Spleen (tissue), 11 donors: ENCODE measurements around the gene DDX60. TPM values are rescaled to one million over a fixed set of nuclear protein-coding genes. Genes with fewer than 3 reads are reported as not detected.

Experiments
- DNase-seq: peaks from one replicate; pipeline ENCODE4 v3.0.0-alpha.2; 2020
- H3K27ac ChIP-seq, 8 donors: fragments of 200-600 bp; sonication (generic) in 7 of 8; 1 replicate in 4 of 8; 2 replicates in 4 of 8; pipeline versions ENCODE4 v1.5.0 to v1.8.0; 2016 to 2021; ENCODE audit warnings: inconsistent platforms in 4 of 8, mild to moderate bottlenecking in 4 of 8, moderate library complexity in 1 of 8
- H3K27me3 ChIP-seq, 7 donors: fragments of 200-600 bp; sonication (generic) in 6 of 7; replicated peaks in 1 of 7; 1 replicate in 4 of 7; 2 replicates in 3 of 7; pipeline versions ENCODE4 v1.5.0 to v1.8.0; 2016 to 2021; ENCODE audit warnings: inconsistent platforms in 3 of 7, mild to moderate bottlenecking in 1 of 7
- H3K36me3 ChIP-seq, 6 donors: fragments of 200-600 bp; sonication (generic) in 5 of 6; 1 replicate in 4 of 6; 2 replicates in 2 of 6; pipeline versions ENCODE4 v1.5.0 to v1.8.0; 2016 to 2021; ENCODE audit warnings: inconsistent platforms in 2 of 6
- H3K4me1 ChIP-seq, 6 donors: fragments of 200-600 bp; sonication (generic) in 5 of 6; 1 replicate in 3 of 6; 2 replicates in 3 of 6; pipeline versions ENCODE4 v1.5.0 to v1.8.0; 2016 to 2021; ENCODE audit warnings: inconsistent platforms in 3 of 6
- H3K4me3 ChIP-seq, 8 donors: fragments of 200-600 bp; sonication (generic) in 7 of 8; 1 replicate in 4 of 8; 2 replicates in 4 of 8; pipeline versions ENCODE4 v1.5.0 to v1.8.0; 2016 to 2021; ENCODE audit warnings: inconsistent platforms in 4 of 8, mild to moderate bottlenecking in 4 of 8, moderate library complexity in 2 of 8
- H3K9me3 ChIP-seq, 8 donors: fragments of 200-600 bp; sonication (generic) in 7 of 8; 1 replicate in 4 of 8; 2 replicates in 4 of 8; pipeline versions ENCODE4 v1.5.0 to v1.8.0; 2016 to 2021; ENCODE audit warnings: inconsistent platforms in 4 of 8
- CTCF ChIP-seq, 11 experiments: fragments of 200-600 bp in 7 of 11; fragments of 450-650 bp in 4 of 11; sonication (generic) in 4 of 11; IDR thresholded peaks in 8 of 11; conservative IDR thresholded peaks in 3 of 11; 1 replicate in 7 of 11; 2 replicates in 4 of 11; pipeline versions ENCODE4 v1.4.0 to v1.8.0; 2016 to 2021; ENCODE audit warnings: antibody characterized with exemption in 11 of 11, inconsistent platforms in 4 of 11, mild to moderate bottlenecking in 1 of 11
- POLR2A ChIP-seq, 3 donors: fragments of 450-650 bp; IDR thresholded peaks; one replicate each; pipeline ENCODE4 v1.5.1; 2017; ENCODE audit warnings: antibody characterized with exemption in 3 of 3, mild to moderate bottlenecking in 1 of 3
- POLR2AphosphoS5 ChIP-seq, 3 donors: sonication (generic); formaldehyde crosslinking; IDR thresholded peaks; one replicate each; pipeline ENCODE4 v1.5.1; 2017; ENCODE audit warnings: antibody characterized with exemption in 3 of 3
- WGBS, 5 donors: extraction: QIAGEN DNeasy Blood & Tissue Kit in 3 of 5; methylation state at CpG; one replicate each; pipeline versions ENCODE4 v1.1.5 to v1.1.7; 2013 to 2018; 5-methylcytosine and 5-hydroxymethylcytosine counted together
- intact Hi-C: fragments of 100-400 bp; cut with DNase I; formaldehyde crosslinking; loops from one replicate; pipeline ENCODE4 v1.15.0; 2023; ENCODE audit warnings: low total_unique reads
- polyA plus RNA-seq, 3 donors: library from polyadenylated mRNA; stranded (reverse); fragments of 200-250 nt; gene quantifications; one replicate each; pipeline ENCODE4 v1.2.1, GENCODE V29; 2013
- total RNA-seq, 7 donors: library from RNA; depleted of rRNA in 3 of 7; stranded (reverse); fragments of >200 nt in 3 of 7; fragmentation: NEBNext Ultra II Directional in 4 of 7; extraction: Animal tissue kit (Norgen Biotek cat#: 25700) in 4 of 7; gene quantifications; one replicate each; pipeline versions ENCODE4 v1.1.0 to v1.2.1, GENCODE V29; 2016 to 2021
- donor health status: healthy with polysubstance abuse.
- donor health status: DM: no; HTN: no; CAD: no; lungs with moderate emphysema.
- donor health status: DM: no; HTN: no; CAD: no.
- donor health status: Bipolar disorder and iron deficiency.
- donor health status: healthy.
- donor health status: DM: no; HTN: no; CAD: no.
- donor health status: DM: yes; HTN: yes; CAD: no.

DDX60 gene
- total and polyA plus RNA-seq, 10 donors, result 7.5 to 56.2 (median 38.2) TPM

GRCh38 chr4:168325591-168325990 lies 7.0 kb upstream of the DDX60 start:
- WGBS, 5 donors, result 71 to 84% (median 78%) methylated on average over 4 of the region's 4 CpGs

GRCh38 chr4:168321006-168321405 lies 2.5 kb upstream of the DDX60 start:
- peaks cover 7 to 33% (median 21%) of the 10 kb centered on the region in 6 donors for H3K4me1 ChIP-seq
- TF ChIP-seq CTCF (IDR thresholded peaks at IDR 0.05 in 8 of 11, conservative IDR thresholded peaks at IDR 0.05 in 3 of 11) (no peak), POLR2AphosphoS5 (IDR thresholded peaks at IDR 0.05) (no peak), POLR2A (IDR thresholded peaks at IDR 0.05) (no peak)
- DNase-seq, result no peak
- no peak overlapping the region for H3K27ac ChIP-seq
- H3K4me3 ChIP-seq, result no peak overlapping the region
- no peaks in the 10 kb centered on the region for H3K27me3 ChIP-seq
- WGBS, 5 donors, result 85 to 97% (median 90%) methylated on average over 3 of the region's 3 CpGs
- intact Hi-C loops, result no loop called here
- no peaks in the 10 kb centered on the region for H3K36me3 ChIP-seq
- H3K9me3 ChIP-seq, result no peaks in the 10 kb centered on the region

More at GRCh38 chr4:168325591-168325990, 7.0 kb upstream of the DDX60 start:
- no peak for DNase-seq
- Histone ChIP-seq H3K27ac (no peak overlapping the region), H3K27me3 (no peaks in the 10 kb centered on the region), H3K4me3 (no peak overlapping the region), H3K36me3 (no peaks in the 10 kb centered on the region), H3K9me3 (no peaks in the 10 kb centered on the region), H3K4me1 (no peaks in the 10 kb centered on the region)
- intact Hi-C loops, result no loop called here
- TF ChIP-seq POLR2AphosphoS5 (IDR thresholded peaks at IDR 0.05) (no peak), POLR2A (IDR thresholded peaks at IDR 0.05) (no peak), CTCF (IDR thresholded peaks at IDR 0.05 in 8 of 11, conservative IDR thresholded peaks at IDR 0.05 in 3 of 11) (no peak)

GRCh38 chr4:168319486-168320019 lies 1.0 kb upstream of the DDX60 start:
- Histone ChIP-seq H3K36me3 (no peaks in the 10 kb centered on the region), H3K4me1 (peaks cover 7 to 39% (median 21%) of the 10 kb centered on the region in 6 donors), H3K27ac (peak overlapping the region; percentile 39 to 99 (median 97)), H3K9me3 (no peaks in the 10 kb centered on the region), H3K4me3 (peak overlapping the region in 4 of 8 donors; percentile 62 to 76 (median 66)), H3K27me3 (no peaks in the 10 kb centered on the region)
- TF ChIP-seq POLR2AphosphoS5 (IDR thresholded peaks at IDR 0.05), result no peak
- TF ChIP-seq CTCF (IDR thresholded peaks at IDR 0.05 in 8 of 11, conservative IDR thresholded peaks at IDR 0.05 in 3 of 11), result no peak
- no peak for TF ChIP-seq POLR2A (IDR thresholded peaks at IDR 0.05)
- intact Hi-C loops, result loop anchor here (10.0 kb wide), 1 partner anchor 165 kb away; the partner anchor contains the start of gene DDX60L
- 64 to 77% (median 71%) methylated on average over 3 of the region's 3 CpGs for WGBS, 5 donors
- no peak for DNase-seq

- WGBS, 5 donors, result 58 to 70% (median 65%) methylated on average over 4 of the region's 4 CpGs
- Histone ChIP-seq H3K36me3 (no peaks in the 10 kb centered on the region), H3K4me3 (peak overlapping the region; percentile 51 to 76 (median 62)), H3K27ac (peak overlapping the region; percentile 96 to 99 (median 97)), H3K4me1 (peaks cover 7 to 44% (median 21%) of the 10 kb centered on the region in 6 donors), H3K9me3 (no peaks in the 10 kb centered on the region), H3K27me3 (no peaks in the 10 kb centered on the region)
- no peak for DNase-seq
- TF ChIP-seq POLR2AphosphoS5 (IDR thresholded peaks at IDR 0.05) (no peak), POLR2A (IDR thresholded peaks at IDR 0.05) (no peak), CTCF (IDR thresholded peaks at IDR 0.05 in 8 of 11, conservative IDR thresholded peaks at IDR 0.05 in 3 of 11) (no peak)
- intact Hi-C loops, result loop anchor here (10.0 kb wide), 1 partner anchor 167 kb away; the partner anchor contains the start of gene DDX60L
Observed at GRCh38 chr4:168317621-168318020, 931 bp downstream of the DDX60 start.
